Keratinocyte (primary cell): ENCODE data around the gene PTPRR. TPM values are rescaled to one million over a fixed set of nuclear protein-coding genes. Genes with fewer than 3 reads are reported as not detected.

Source experiments
- DNase-seq: peaks from one replicate; pipeline ENCODE4 v3.0.0-alpha.2; 2011; ENCODE audit warnings: low read depth, missing footprints, low spot score
- FAIRE-seq: peaks from 2 replicates; lab custom pipeline; 2011; peaks lifted over from hg19 to GRCh38; lab: Jason Lieb, UNC
- H2AFZ ChIP-seq: 2 replicates; pipeline ENCODE4 v1.6.0; 2012; ENCODE audit warnings: low read length, control low read depth, inconsistent platforms; ENCODE audit not compliant: control insufficient read depth
- H3K27ac ChIP-seq: 2 replicates; pipeline ENCODE4 v1.5.1; 2011; ENCODE audit warnings: low read length; ENCODE audit not compliant: control insufficient read depth, insufficient read depth
- H3K27me3 ChIP-seq: 3 replicates; pipeline ENCODE4 v1.6.0; 2011; ENCODE audit warnings: low read length; ENCODE audit not compliant: control insufficient read depth, insufficient read depth; ENCODE audit errors: extremely low read depth
- H3K36me3 ChIP-seq, 2 experiments: 2 replicates in 1 of 2; 3 replicates in 1 of 2; pipeline ENCODE4 v1.5.1; 2011; ENCODE audit warnings: low read length in 2 of 2, mild to moderate bottlenecking in 1 of 2; ENCODE audit not compliant: control insufficient read depth in 2 of 2, insufficient read depth in 2 of 2; ENCODE audit errors: extremely low read depth in 1 of 2
- H3K4me1 ChIP-seq: 3 replicates; pipeline ENCODE4 v1.5.1; 2011; ENCODE audit warnings: low read length; ENCODE audit not compliant: control insufficient read depth, insufficient read depth; ENCODE audit errors: extremely low read depth
- H3K4me2 ChIP-seq: 3 replicates; pipeline ENCODE4 v1.6.0; 2011; ENCODE audit warnings: low read depth, low read length; ENCODE audit not compliant: control insufficient read depth, insufficient read depth; ENCODE audit errors: extremely low read depth
- H3K4me3 ChIP-seq, 3 experiments: fragments of 200-600 bp in 1 of 3; sonication (generic) in 1 of 3; 2 replicates in 2 of 3; 3 replicates in 1 of 3; pipeline ENCODE4 v1.5.1; 2011 to 2016; ENCODE audit warnings: low read length in 3 of 3, mild to moderate bottlenecking in 3 of 3, control low read depth in 2 of 3, inconsistent platforms in 1 of 3, low read depth in 1 of 3, mixed read lengths in 1 of 3, mixed run types in 1 of 3, moderate library complexity in 1 of 3; ENCODE audit not compliant: control insufficient read depth in 2 of 3, insufficient read depth in 2 of 3; ENCODE audit errors: extremely low read depth in 1 of 3
- H3K79me2 ChIP-seq: 2 replicates; pipeline ENCODE4 v1.6.0; 2012; ENCODE audit warnings: low read length; ENCODE audit not compliant: control insufficient read depth, insufficient read depth
- H3K9ac ChIP-seq: 3 replicates; pipeline ENCODE4 v1.6.0; 2011; ENCODE audit warnings: low read length; ENCODE audit not compliant: control insufficient read depth, insufficient read depth; ENCODE audit errors: extremely low read depth
- H3K9me1 ChIP-seq: 3 replicates; pipeline ENCODE4 v1.6.0; 2011; ENCODE audit warnings: low read length; ENCODE audit not compliant: control insufficient read depth, insufficient read depth; ENCODE audit errors: extremely low read depth
- H3K9me3 ChIP-seq: 2 replicates; pipeline ENCODE4 v1.5.1; 2012; ENCODE audit warnings: low read depth, low read length; ENCODE audit not compliant: control insufficient read depth
- H4K20me1 ChIP-seq: 3 replicates; pipeline ENCODE4 v1.6.0; 2011; ENCODE audit warnings: low read length; ENCODE audit not compliant: control insufficient read depth, insufficient read depth; ENCODE audit errors: extremely low read depth
- EZH2 ChIP-seq: IDR thresholded peaks from one replicate; pipeline ENCODE4 v1.6.1; 2012; ENCODE audit warnings: inconsistent platforms, mild to moderate bottlenecking, low read length, moderate library complexity
- dilution Hi-C: fragments of 300-500 bp; cut with MboI; formaldehyde crosslinking; loops from one replicate; pipeline ENCODE4 v1.7.0; 2020; ENCODE audit warnings: low sequenced_read_pairs; ENCODE audit not compliant: extremely low pct_ligation_motif_present
- polyA plus RNA-seq, 5 experiments: library from polyadenylated mRNA; depleted of rRNA in 3 of 5; stranded (reverse) in 3 of 5; stranded (forward) in 1 of 5; unstranded in 1 of 5; fragments of >200 nt; gene quantifications; 1 replicate in 1 of 5; 2 replicates in 3 of 5; 3 replicates in 1 of 5; pipeline versions ENCODE4 v1.2.1 to v1.2.3, GENCODE V29; 2011 to 2012; ENCODE audit warnings: missing spikeins in 2 of 5, low read depth in 1 of 5, low replicate concordance in 1 of 5
- TF ChIP-seq, protein P1 (sequence below), 3 experiments: IDR thresholded peaks in 1 of 3; conservative IDR thresholded peaks in 1 of 3; optimal IDR thresholded peaks in 1 of 3; 2 replicates in 2 of 3; 3 replicates in 1 of 3; pipeline versions ENCODE3 to v1.5.1; 2011; ENCODE audit warnings: low read length in 3 of 3, mild to moderate bottlenecking in 3 of 3, moderate library complexity in 2 of 3, control low read depth in 1 of 3, inconsistent platforms in 1 of 3; ENCODE audit not compliant: insufficient read depth in 2 of 3; ENCODE audit errors: extremely low read depth in 1 of 3

PTPRR gene
- polyA plus RNA-seq, 1 donor (not counting 4 experiments of a cell fraction or from before 2014, with no cell fraction given), result 3.1 TPM

DNA sequence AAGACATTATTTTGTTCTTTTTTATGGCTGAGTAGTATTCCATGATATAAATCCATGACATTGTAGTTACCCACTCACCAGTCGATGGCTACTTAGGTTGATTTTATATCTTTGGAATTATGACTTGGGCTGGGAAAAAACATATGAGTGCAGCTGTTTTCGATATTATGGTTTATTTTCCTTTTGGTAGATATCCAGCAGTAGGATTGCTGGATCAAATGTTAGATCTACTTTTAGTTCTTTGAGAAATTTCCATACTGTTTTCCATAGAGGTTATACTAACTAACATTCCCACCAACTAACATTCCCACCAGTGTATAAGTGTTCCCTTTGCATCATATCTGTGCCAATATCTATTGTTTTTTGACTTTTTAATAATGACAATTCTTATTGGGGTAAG lies 29.9 kb upstream of the PTPRR start:
- Histone ChIP-seq H3K4me1 (no peaks in the 10 kb centered on the region), H3K27ac (no peak overlapping the region), H4K20me1 (no peaks in the 10 kb centered on the region), H3K4me3 (no peak overlapping the region), H3K79me2 (no peaks in the 10 kb centered on the region), H3K4me2 (no peak overlapping the region), H3K9me3 (no peaks in the 10 kb centered on the region), H3K9ac (no peak overlapping the region), H3K27me3 (no peaks in the 10 kb centered on the region), H3K36me3 (no peaks in the 10 kb centered on the region), H3K9me1 (no peaks in the 10 kb centered on the region), H2AFZ (no peak overlapping the region)
- TF ChIP-seq, protein P1, sequence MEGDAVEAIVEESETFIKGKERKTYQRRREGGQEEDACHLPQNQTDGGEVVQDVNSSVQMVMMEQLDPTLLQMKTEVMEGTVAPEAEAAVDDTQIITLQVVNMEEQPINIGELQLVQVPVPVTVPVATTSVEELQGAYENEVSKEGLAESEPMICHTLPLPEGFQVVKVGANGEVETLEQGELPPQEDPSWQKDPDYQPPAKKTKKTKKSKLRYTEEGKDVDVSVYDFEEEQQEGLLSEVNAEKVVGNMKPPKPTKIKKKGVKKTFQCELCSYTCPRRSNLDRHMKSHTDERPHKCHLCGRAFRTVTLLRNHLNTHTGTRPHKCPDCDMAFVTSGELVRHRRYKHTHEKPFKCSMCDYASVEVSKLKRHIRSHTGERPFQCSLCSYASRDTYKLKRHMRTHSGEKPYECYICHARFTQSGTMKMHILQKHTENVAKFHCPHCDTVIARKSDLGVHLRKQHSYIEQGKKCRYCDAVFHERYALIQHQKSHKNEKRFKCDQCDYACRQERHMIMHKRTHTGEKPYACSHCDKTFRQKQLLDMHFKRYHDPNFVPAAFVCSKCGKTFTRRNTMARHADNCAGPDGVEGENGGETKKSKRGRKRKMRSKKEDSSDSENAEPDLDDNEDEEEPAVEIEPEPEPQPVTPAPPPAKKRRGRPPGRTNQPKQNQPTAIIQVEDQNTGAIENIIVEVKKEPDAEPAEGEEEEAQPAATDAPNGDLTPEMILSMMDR (optimal IDR thresholded peaks at IDR 0.05 in 1 of 3, IDR thresholded peaks at IDR 0.05 in 1 of 3, conservative IDR thresholded peaks at IDR 0.05 in 1 of 3; ENCODE audit: extremely low read depth in 1 of 3, insufficient read depth in 2 of 3, low read length in 3 of 3), result no peak
- no peak for TF ChIP-seq EZH2
- dilution Hi-C loops, result no loop called here
- FAIRE-seq, result no peak
- DNase-seq, result no peak

- no peak for FAIRE-seq
- H3K79me2 ChIP-seq, result no peaks in the 10 kb centered on the region
- no peaks in the 10 kb centered on the region for H3K4me1 ChIP-seq
- no peaks in the 10 kb centered on the region for H3K27me3 ChIP-seq
- H3K9ac ChIP-seq, result no peak overlapping the region
- no peak for DNase-seq
- TF ChIP-seq, protein P1 (optimal IDR thresholded peaks at IDR 0.05 in 1 of 3, IDR thresholded peaks at IDR 0.05 in 1 of 3, conservative IDR thresholded peaks at IDR 0.05 in 1 of 3; ENCODE audit: extremely low read depth in 1 of 3, insufficient read depth in 2 of 3, low read length in 3 of 3), result no peak
- no peak for TF ChIP-seq EZH2
- H3K4me3 ChIP-seq, result no peak overlapping the region
- H2AFZ ChIP-seq, result no peak overlapping the region
- dilution Hi-C loops, result no loop called here
- H3K27ac ChIP-seq, result no peak overlapping the region
- no peaks in the 10 kb centered on the region for H4K20me1 ChIP-seq
- H3K36me3 ChIP-seq, result no peaks in the 10 kb centered on the region
- no peak overlapping the region for H3K4me2 ChIP-seq
- no peaks in the 10 kb centered on the region for H3K9me1 ChIP-seq
- no peaks in the 10 kb centered on the region for H3K9me3 ChIP-seq
Measured at GRCh38 chr12:70948976-70949336, 28.4 kb upstream of the PTPRR start.
